Activated CD8-positive, alpha-beta memory T cell treated with anti-CD3 and anti-CD28 coated beads, Interleukin-2, amount 50 U/mL, for 4 hours (primary cell): ENCODE measurements around the gene DNA2.
"Not testable (repeated sequence)": the region's sequence is repeated elsewhere in the genome, so short reads cannot be mapped to it uniquely, and the experiment has no call there.

ENCODE experiments used
- DNase-seq: peaks from one replicate; pipeline ENCODE4 v3.0.0-alpha.2; 2020

The DNA2 gene, protein sequence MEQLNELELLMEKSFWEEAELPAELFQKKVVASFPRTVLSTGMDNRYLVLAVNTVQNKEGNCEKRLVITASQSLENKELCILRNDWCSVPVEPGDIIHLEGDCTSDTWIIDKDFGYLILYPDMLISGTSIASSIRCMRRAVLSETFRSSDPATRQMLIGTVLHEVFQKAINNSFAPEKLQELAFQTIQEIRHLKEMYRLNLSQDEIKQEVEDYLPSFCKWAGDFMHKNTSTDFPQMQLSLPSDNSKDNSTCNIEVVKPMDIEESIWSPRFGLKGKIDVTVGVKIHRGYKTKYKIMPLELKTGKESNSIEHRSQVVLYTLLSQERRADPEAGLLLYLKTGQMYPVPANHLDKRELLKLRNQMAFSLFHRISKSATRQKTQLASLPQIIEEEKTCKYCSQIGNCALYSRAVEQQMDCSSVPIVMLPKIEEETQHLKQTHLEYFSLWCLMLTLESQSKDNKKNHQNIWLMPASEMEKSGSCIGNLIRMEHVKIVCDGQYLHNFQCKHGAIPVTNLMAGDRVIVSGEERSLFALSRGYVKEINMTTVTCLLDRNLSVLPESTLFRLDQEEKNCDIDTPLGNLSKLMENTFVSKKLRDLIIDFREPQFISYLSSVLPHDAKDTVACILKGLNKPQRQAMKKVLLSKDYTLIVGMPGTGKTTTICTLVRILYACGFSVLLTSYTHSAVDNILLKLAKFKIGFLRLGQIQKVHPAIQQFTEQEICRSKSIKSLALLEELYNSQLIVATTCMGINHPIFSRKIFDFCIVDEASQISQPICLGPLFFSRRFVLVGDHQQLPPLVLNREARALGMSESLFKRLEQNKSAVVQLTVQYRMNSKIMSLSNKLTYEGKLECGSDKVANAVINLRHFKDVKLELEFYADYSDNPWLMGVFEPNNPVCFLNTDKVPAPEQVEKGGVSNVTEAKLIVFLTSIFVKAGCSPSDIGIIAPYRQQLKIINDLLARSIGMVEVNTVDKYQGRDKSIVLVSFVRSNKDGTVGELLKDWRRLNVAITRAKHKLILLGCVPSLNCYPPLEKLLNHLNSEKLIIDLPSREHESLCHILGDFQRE

GRCh38 chr10:68471586-68472408 lies at the start of gene DNA2:
TSS of gene DNA2 (minus strand) at chr10:68471973. CDS start at chr10:68471864, 109 bp downstream.
- peak; percentile 73 for DNase-seq

DNA sequence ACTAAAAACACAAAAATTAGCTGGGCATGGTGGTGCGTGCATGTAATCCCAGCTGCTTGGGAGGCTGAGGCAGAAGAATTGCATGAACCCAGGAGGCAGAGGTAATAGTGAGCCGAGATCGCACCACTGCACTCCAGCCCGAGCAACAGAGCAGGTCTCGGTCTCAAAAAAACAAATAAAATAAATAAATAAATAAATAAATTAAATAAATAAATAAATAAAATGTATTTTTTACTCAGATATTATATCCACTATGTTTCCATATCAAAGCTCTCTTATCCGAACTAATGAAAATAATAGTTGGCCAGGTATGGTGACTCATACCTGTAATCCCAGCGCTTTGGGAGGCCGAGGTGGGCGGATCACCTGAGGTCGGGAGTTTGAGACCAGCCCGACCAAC lies 46.8 kb upstream of the DNA2 start:
- not testable (repeated sequence) for DNase-seq

- DNase-seq = no peak
These were observed 45.4 kb upstream of the DNA2 start for GRCh38 chr10:68517188-68517587.

DNA sequence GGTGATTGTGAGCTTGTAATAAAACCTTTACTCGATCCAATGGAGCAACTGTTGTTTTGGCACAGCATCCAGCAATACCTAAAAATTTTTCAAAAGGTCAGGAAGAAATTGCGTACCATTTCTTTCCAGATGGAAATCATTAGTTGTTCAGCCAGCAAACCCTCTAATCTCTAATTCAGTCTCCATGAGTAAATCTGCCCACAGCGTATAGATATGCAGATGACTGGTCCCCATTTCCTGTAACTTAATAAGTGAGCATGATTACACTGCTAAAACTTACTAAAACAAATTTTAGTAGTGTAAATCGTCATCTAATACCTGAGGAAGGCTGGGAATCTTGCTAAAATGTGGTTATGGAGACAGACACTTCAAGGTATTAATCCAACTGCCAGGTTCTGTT lies 45.0 kb upstream of the DNA2 start:
- DNase-seq = no peak

- DNase-seq = not testable (repeated sequence)
These were observed 44.4 kb upstream of the DNA2 start for GRCh38 chr10:68516216-68516615.

DNA sequence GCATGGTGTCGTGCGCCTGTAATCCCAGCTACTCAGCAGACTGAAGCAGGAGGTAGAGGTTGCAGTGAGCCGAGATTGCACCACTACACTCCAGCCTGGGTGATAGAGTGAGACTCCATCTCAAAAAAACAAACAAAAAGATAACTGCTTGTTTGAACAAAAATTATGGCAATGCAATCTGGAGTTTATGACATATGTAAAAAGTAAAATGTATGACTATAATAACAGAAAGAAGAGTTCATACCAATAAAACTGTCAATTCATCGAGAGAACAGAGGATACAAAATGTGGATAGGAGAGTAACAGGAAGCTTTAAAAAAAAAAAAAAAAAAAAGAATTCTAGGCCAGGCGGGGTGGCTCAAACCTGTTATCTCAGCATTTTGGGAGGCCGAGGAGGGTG lies 36.3 kb upstream of the DNA2 start:
- no peak for DNase-seq

GRCh38 chr10:68506411-68506810 lies 34.6 kb upstream of the DNA2 start:
- no peak for DNase-seq

DNA sequence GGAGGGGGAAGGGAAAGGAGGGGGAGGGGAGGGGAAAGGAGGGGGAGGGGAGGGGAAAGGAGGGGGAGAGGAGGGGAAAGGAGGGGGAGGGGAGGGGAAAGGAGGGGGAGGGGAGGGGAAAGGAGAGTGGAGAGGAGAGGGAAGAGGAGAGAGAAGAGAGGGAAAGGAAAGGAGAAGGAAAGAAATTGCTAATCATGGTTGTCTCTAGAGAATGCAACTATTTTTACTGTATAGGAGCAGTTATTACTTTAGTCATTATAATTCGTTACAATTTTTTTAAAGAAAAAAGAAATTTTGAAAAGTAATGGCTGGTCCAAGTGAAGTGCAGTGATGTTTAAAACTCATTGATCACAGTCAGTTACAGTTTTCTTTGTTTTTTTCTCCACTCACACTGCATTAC lies 31.1 kb upstream of the DNA2 start:
- no peak for DNase-seq

- DNase-seq = no peak
These were observed 29.9 kb upstream of the DNA2 start for GRCh38 chr10:68501691-68502090.

DNA sequence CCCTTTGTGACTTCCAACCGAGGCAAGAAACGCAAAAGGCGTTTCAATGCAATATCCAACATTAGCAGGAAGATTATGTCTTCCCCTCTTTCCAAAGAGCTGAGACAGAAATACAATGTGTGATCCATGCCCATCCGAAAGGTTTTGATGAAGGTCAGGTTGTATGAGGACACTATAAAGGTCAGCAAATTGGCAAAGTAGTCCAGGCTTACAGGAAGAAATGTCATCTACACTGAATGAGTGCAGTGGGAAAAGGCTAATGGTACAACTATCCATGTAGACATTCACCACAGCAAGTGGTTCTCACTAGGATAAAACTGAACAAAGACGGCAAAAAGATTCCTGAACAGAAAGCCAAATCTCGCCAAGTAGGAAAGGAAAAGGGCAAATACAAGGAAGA lies 27.8 kb upstream of the DNA2 start:
- DNase-seq = no peak

GRCh38 chr10:68496072-68496471 lies 24.3 kb upstream of the DNA2 start:
- DNase-seq = no peak

GRCh38 chr10:68492118-68492517 lies 20.3 kb upstream of the DNA2 start:
- no peak for DNase-seq

DNA sequence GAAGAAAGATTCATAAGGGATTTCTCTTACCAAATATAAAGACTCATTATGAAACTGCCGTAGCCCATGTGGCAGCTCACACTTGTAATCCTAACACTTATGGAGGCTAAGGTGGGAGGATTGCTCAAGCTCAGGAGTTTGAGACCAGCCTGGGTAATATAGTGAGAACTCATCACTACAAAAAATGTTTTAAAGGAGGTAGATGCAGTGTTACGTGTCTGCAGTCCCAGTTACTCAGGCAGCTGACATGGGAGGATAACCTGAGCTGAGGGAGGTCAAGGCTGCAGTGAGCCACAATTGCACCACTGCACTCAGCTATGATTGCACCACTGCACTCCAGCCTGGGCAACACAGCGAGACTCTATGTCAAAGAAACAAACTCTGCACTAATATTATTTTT lies 18.1 kb upstream of the DNA2 start:
- no peak for DNase-seq

GRCh38 chr10:68474021-68474420 lies 2.2 kb upstream of the DNA2 start:
- no peak for DNase-seq

DNA sequence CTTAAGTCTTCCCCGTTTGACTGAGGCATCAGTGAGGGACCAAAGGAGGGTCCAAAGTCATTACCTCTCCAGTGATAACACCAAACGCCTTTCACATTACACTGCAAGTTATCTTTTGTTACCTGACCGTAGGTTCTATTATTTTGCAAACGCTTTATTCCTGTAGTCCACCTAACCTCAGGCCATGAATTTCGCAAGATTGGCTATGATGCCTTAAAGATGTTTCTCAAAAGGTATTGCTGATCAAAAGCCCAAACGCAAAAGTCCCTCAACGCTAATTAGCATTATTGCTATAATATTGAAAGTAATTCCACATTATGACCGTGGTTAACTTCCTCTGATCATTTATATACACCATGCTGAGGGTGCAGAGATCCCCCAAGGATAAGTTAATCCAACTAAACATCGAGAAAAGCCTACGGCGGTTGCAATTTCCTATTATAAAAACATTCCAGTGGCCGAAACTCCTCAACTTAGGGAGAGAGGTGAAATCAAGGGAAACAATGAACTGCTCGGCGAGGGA lies 649 bp downstream of the DNA2 start:
- DNase-seq = no peak

GRCh38 chr10:68470300-68470699 lies 1.5 kb downstream of the DNA2 start:
- no peak for DNase-seq

GRCh38 chr10:68469838-68470237 lies 1.9 kb downstream of the DNA2 start:
- no peak for DNase-seq

DNA sequence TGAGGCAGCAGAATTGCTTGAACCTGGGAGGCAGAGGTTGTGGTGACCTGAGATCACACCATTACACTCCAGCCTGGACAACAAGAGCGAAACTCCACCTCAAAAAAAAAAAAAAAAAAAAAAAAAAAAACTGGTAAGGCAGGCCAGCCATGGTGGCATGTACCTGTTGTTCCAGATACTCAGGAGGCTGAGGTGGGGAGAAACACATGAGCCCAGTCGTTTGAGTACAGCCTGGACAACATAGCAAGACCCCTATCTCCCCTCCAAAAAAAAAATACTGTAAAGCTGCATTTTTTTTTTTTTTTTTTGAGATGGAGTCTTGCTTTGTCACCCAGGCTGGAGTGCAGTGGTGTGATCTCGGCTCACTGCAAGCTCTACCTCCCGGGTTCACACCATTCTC lies 7.0 kb downstream of the DNA2 start:
- not testable (repeated sequence) for DNase-seq

GRCh38 chr10:68463365-68464093 lies 8.2 kb downstream of the DNA2 start:
- DNase-seq = no peak

DNA sequence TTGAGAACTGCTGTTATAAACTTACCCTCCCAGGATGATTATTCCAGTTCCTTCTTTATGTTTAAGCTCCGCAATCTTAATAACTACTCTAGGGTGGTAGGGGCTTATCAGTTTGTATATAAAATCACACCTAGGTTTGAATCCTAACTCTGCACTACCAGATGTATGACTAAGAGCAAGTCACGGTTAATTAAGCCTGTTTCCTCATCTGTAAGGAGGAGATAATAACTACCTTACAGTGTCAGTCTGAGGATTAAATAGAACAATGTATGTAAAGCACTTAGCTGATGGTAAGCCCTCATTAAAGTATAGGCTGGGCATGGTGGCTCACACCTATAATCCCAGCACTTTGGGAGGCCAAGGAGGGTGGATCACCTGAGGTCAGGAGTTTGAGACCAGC lies 9.2 kb downstream of the DNA2 start:
- no peak for DNase-seq

DNA sequence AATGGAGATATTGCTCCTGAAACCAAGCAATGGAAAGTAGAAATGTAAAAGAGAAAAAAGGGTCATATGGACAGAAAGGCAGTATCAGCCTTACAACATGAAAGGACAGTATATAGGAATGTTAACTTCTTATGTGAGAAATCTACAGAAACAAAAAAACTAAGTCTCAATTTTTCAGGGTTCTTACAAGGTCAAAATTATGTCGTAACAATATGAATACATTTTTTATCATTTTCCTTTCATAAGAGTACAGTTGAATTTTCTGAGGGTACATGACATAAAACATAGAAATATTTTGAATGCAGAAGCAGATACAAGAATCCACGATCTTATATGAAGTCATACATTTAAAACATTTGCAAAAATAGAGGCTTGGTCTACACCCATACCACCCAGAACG lies 10.7 kb downstream of the DNA2 start:
- DNase-seq = no peak

GRCh38 chr10:68449698-68450097 lies 22.1 kb downstream of the DNA2 start:
- not testable (repeated sequence) for DNase-seq
